SK-N-MC (cell line): ENCODE results near the gene URB2.

Experiments
- DNase-seq: peaks from one replicate; pipeline ENCODE4 v3.0.0-alpha.2; 2011; ENCODE audit warnings: low read depth, low spot score
- H3K27ac ChIP-seq: fragments of 200-600 bp; sonication (generic); 2 replicates; pipeline ENCODE4 v1.5.1; 2016; ENCODE audit warnings: mixed run types
- H3K36me3 ChIP-seq: fragments of 200-600 bp; sonication (generic); 2 replicates; pipeline ENCODE4 v1.6.1; 2017; ENCODE audit warnings: antibody characterized with exemption, low read length, mixed read lengths; ENCODE audit not compliant: insufficient read depth
- H3K4me3 ChIP-seq: fragments of 200-600 bp; sonication (generic); 2 replicates; pipeline ENCODE4 v1.5.1; 2016
- H3K9ac ChIP-seq: fragments of 200-600 bp; sonication (generic); 2 replicates; pipeline ENCODE4 v1.8.0; 2017; ENCODE audit warnings: mixed run types, mixed read lengths; ENCODE audit not compliant: insufficient read length
- H3K9me3 ChIP-seq: fragments of 200-600 bp; sonication (generic); 2 replicates; pipeline ENCODE4 v1.6.1; 2017; ENCODE audit warnings: low read depth, mild to moderate bottlenecking, antibody characterized with exemption, low read length, moderate library complexity, mixed read lengths
- EZH2 ChIP-seq: fragments of 200-600 bp; sonication (generic); IDR thresholded peaks from one replicate; pipeline ENCODE4 v1.6.1; 2017; ENCODE audit warnings: antibody characterized with exemption
- FOXP2 ChIP-seq: optimal IDR thresholded peaks from 2 replicates; pipeline ENCODE3; 2011; ENCODE audit warnings: mild to moderate bottlenecking, moderate library complexity; ENCODE audit not compliant: insufficient read depth; ENCODE audit errors: extremely low read length, control extremely low read depth
- POLR2AphosphoS5 ChIP-seq: IDR thresholded peaks from 2 replicates; pipeline ENCODE4 v1.6.1; 2012; ENCODE audit warnings: mild to moderate bottlenecking, low read depth, low read length, borderline replicate concordance

The URB2 gene

GRCh38 chr1:229625915-229626831 lies at the start of gene URB2, which contains the start of gene TAF5L:
TSS of gene URB2 (plus strand) at chr1:229626247. CDS start at chr1:229627634, 1,387 bp downstream.
TSS of gene TAF5L (minus strand) at chr1:229626122. CDS start at chr1:229614482, 11,640 bp downstream.
- no peaks in the 10 kb centered on the region for H3K9me3 ChIP-seq
- peak within 1 kb of the TSS; percentile 90 for H3K9ac ChIP-seq
- TF ChIP-seq EZH2 (no peak), POLR2AphosphoS5 (peak; percentile 79)
- peaks cover 25% of the 10 kb centered on the region for H3K36me3 ChIP-seq
- peak within 1 kb of the TSS; percentile 67; the same call in 1 of the 2 replicates for H3K27ac ChIP-seq
- peak within 1 kb of the TSS; percentile 94 for H3K4me3 ChIP-seq
- no peak for DNase-seq

GRCh38 chr1:229578168-229579058 lies 47.6 kb upstream of the URB2 start:
- Histone ChIP-seq H3K9ac (no peak overlapping the region), H3K36me3 (no peaks in the 10 kb centered on the region), H3K4me3 (peak overlapping the region; percentile 65), H3K9me3 (no peaks in the 10 kb centered on the region), H3K27ac (peak overlapping the region; percentile 63; the same call in 1 of the 2 replicates)
- DNase-seq = no peak
- TF ChIP-seq EZH2 (no peak), POLR2AphosphoS5 (no peak), FOXP2 (no peak)

GRCh38 chr1:229579059-229579673 lies 46.9 kb upstream of the URB2 start:
- TF ChIP-seq EZH2 = no peak
- TF ChIP-seq FOXP2 = no peak
- TF ChIP-seq POLR2AphosphoS5 = no peak
- no peak for DNase-seq
- H3K36me3 ChIP-seq = no peaks in the 10 kb centered on the region
- peak overlapping the region; percentile 65 for H3K4me3 ChIP-seq
- H3K27ac ChIP-seq = peak overlapping the region; percentile 63
- peak overlapping the region; percentile 55 for H3K9ac ChIP-seq
- H3K9me3 ChIP-seq = no peaks in the 10 kb centered on the region

GRCh38 chr1:229581485-229581884 lies 44.6 kb upstream of the URB2 start:
- Histone ChIP-seq H3K36me3 (no peaks in the 10 kb centered on the region), H3K27ac (no peak overlapping the region), H3K9ac (no peak overlapping the region), H3K9me3 (no peaks in the 10 kb centered on the region), H3K4me3 (no peak overlapping the region)
- no peak for DNase-seq
- TF ChIP-seq FOXP2 (no peak), POLR2AphosphoS5 (no peak), EZH2 (no peak)

- no peak for DNase-seq
- H3K27ac ChIP-seq = peak overlapping the region; percentile 32; the same call in 1 of the 2 replicates
- no peak overlapping the region for H3K4me3 ChIP-seq
- TF ChIP-seq EZH2 (no peak), FOXP2 (no peak), POLR2AphosphoS5 (no peak)
- H3K9ac ChIP-seq = no peak overlapping the region
- no peaks in the 10 kb centered on the region for H3K36me3 ChIP-seq
- no peaks in the 10 kb centered on the region for H3K9me3 ChIP-seq
These were observed 43.9 kb upstream of the URB2 start for GRCh38 chr1:229582011-229582694.

- H3K4me3 ChIP-seq = no peak overlapping the region
- DNase-seq = no peak
- H3K9ac ChIP-seq = no peak overlapping the region
- H3K36me3 ChIP-seq = no peaks in the 10 kb centered on the region
- TF ChIP-seq POLR2AphosphoS5 = no peak
- no peak for TF ChIP-seq EZH2
- H3K27ac ChIP-seq = peak overlapping the region; percentile 32; the same call in 1 of the 2 replicates
- H3K9me3 ChIP-seq = no peaks in the 10 kb centered on the region
These were observed 43.3 kb upstream of the URB2 start for GRCh38 chr1:229582715-229583114.

GRCh38 chr1:229585338-229585737 lies 40.7 kb upstream of the URB2 start:
- no peaks in the 10 kb centered on the region for H3K36me3 ChIP-seq
- no peak overlapping the region for H3K4me3 ChIP-seq
- H3K27ac ChIP-seq = no peak overlapping the region
- H3K9ac ChIP-seq = no peak overlapping the region
- no peaks in the 10 kb centered on the region for H3K9me3 ChIP-seq
- no peak for DNase-seq
- TF ChIP-seq FOXP2 (no peak), POLR2AphosphoS5 (no peak), EZH2 (no peak)
